ENCODE results near the gene LTB4R. TPM values are rescaled to one million over a fixed set of nuclear protein-coding genes. Genes with fewer than 3 reads are reported as not detected.
A peak's percentile ranks its signal among the peaks of the same experiment; 100 is the strongest.

LTB4R gene
- total and polyA plus RNA-seq, 2 donors (not counting 1 experiment from before 2014, with no cell fraction given): 0.62 to 0.66 TPM

- no peaks in the 10 kb centered on the region for H3K36me3 ChIP-seq (ENCODE audit: control insufficient read depth, insufficient read depth, low read length)
- TF ChIP-seq EZH2 (IDR thresholded peaks at IDR 0.05; ENCODE audit: low read length, missing control alignments) (no peak), CTCF (conservative IDR thresholded peaks at IDR 0.05 in 1 of 2, IDR thresholded peaks at IDR 0.05 in 1 of 2; ENCODE audit: low read depth in 1 of 2, low read length in 2 of 2) (no peak)
- H3K4me1 ChIP-seq (ENCODE audit: control insufficient read depth, extremely low read depth, insufficient read depth, low read length): peaks cover 7% of the 10 kb centered on the region
- no peaks in the 10 kb centered on the region for H3K79me2 ChIP-seq (ENCODE audit: control insufficient read depth, insufficient read depth, low read length)
- no peak overlapping the region for H3K9ac ChIP-seq (ENCODE audit: insufficient read depth, low read length)
- H3K27me3 ChIP-seq (ENCODE audit: control insufficient read depth, insufficient read depth, low read length): peaks cover 14% of the 10 kb centered on the region
- H4K20me1 ChIP-seq (ENCODE audit: control insufficient read depth, extremely low read depth, insufficient read depth, low read length): no peaks in the 10 kb centered on the region
- H2AFZ ChIP-seq (ENCODE audit: low read length): no peak overlapping the region
- H3K27ac ChIP-seq (ENCODE audit: insufficient read depth, low read length): no peak overlapping the region
- H3K4me2 ChIP-seq (ENCODE audit: extremely low read depth, insufficient read depth, low read length): no peak overlapping the region
- no peak overlapping the region for H3K4me3 ChIP-seq (replicated peaks in 1 of 4; ENCODE audit: control extremely low read depth in 1 of 4, insufficient read depth in 1 of 4, low read depth in 3 of 4, low read length in 4 of 4)
- H3K9me3 ChIP-seq (ENCODE audit: control insufficient read depth, insufficient read depth, low read depth, low read length): no peaks in the 10 kb centered on the region
- no peak for DNase-seq (ENCODE audit: low read depth in 2 of 2)
These were observed 5.3 kb downstream of the LTB4R start for GRCh38 chr14:24316597-24316950.

- TF ChIP-seq EZH2 (IDR thresholded peaks at IDR 0.05; ENCODE audit: low read length, missing control alignments) (no peak), CTCF (conservative IDR thresholded peaks at IDR 0.05 in 1 of 2, IDR thresholded peaks at IDR 0.05 in 1 of 2; ENCODE audit: low read depth in 1 of 2, low read length in 2 of 2) (no peak)
- Histone ChIP-seq H3K27ac (ENCODE audit: insufficient read depth, low read length) (no peak overlapping the region), H3K9me3 (ENCODE audit: control insufficient read depth, insufficient read depth, low read depth, low read length) (no peaks in the 10 kb centered on the region), H2AFZ (ENCODE audit: low read length) (no peak overlapping the region), H3K4me3 (replicated peaks in 1 of 4; ENCODE audit: control extremely low read depth in 1 of 4, insufficient read depth in 1 of 4, low read depth in 3 of 4, low read length in 4 of 4) (no peak overlapping the region), H3K36me3 (ENCODE audit: control insufficient read depth, insufficient read depth, low read length) (no peaks in the 10 kb centered on the region), H3K27me3 (ENCODE audit: control insufficient read depth, insufficient read depth, low read length) (peaks cover 18% of the 10 kb centered on the region), H3K79me2 (ENCODE audit: control insufficient read depth, insufficient read depth, low read length) (no peaks in the 10 kb centered on the region), H4K20me1 (ENCODE audit: control insufficient read depth, extremely low read depth, insufficient read depth, low read length) (no peaks in the 10 kb centered on the region), H3K9ac (ENCODE audit: insufficient read depth, low read length) (no peak overlapping the region), H3K4me2 (ENCODE audit: extremely low read depth, insufficient read depth, low read length) (no peak overlapping the region), H3K4me1 (ENCODE audit: control insufficient read depth, extremely low read depth, insufficient read depth, low read length) (peaks cover 7% of the 10 kb centered on the region)
- DNase-seq (ENCODE audit: low read depth in 2 of 2): peak in 1 of 2 donors; percentile 23
These were observed 6.0 kb downstream of the LTB4R start for GRCh38 chr14:24317141-24317928.

GRCh38 chr14:24321212-24321975 lies 10.1 kb downstream of the LTB4R start:
- Histone ChIP-seq H3K27me3 (ENCODE audit: control insufficient read depth, insufficient read depth, low read length) (peaks cover 25% of the 10 kb centered on the region), H3K27ac (ENCODE audit: insufficient read depth, low read length) (no peak overlapping the region), H4K20me1 (ENCODE audit: control insufficient read depth, extremely low read depth, insufficient read depth, low read length) (no peaks in the 10 kb centered on the region), H3K9me3 (ENCODE audit: control insufficient read depth, insufficient read depth, low read depth, low read length) (no peaks in the 10 kb centered on the region), H3K79me2 (ENCODE audit: control insufficient read depth, insufficient read depth, low read length) (no peaks in the 10 kb centered on the region), H3K4me1 (ENCODE audit: control insufficient read depth, extremely low read depth, insufficient read depth, low read length) (peaks cover 4% of the 10 kb centered on the region), H2AFZ (ENCODE audit: low read length) (no peak overlapping the region), H3K36me3 (ENCODE audit: control insufficient read depth, insufficient read depth, low read length) (no peaks in the 10 kb centered on the region), H3K9ac (ENCODE audit: insufficient read depth, low read length) (no peak overlapping the region), H3K4me3 (replicated peaks in 1 of 4; ENCODE audit: control extremely low read depth in 1 of 4, insufficient read depth in 1 of 4, low read depth in 3 of 4, low read length in 4 of 4) (no peak overlapping the region), H3K4me2 (ENCODE audit: extremely low read depth, insufficient read depth, low read length) (no peak overlapping the region)
- TF ChIP-seq EZH2 (IDR thresholded peaks at IDR 0.05; ENCODE audit: low read length, missing control alignments): no peak
- no peak for TF ChIP-seq CTCF (conservative IDR thresholded peaks at IDR 0.05 in 1 of 2, IDR thresholded peaks at IDR 0.05 in 1 of 2; ENCODE audit: low read depth in 1 of 2, low read length in 2 of 2)
- no peak for DNase-seq (ENCODE audit: low read depth in 2 of 2)

All from fibroblast of lung (primary cell).